Mucosa of rectum (tissue), 2 donors: Measurements from ENCODE around the gene RILPL2.

ENCODE experiments used
- H3K27ac ChIP-seq, 2 donors: one replicate each; pipeline ENCODE4 v1.7.0; 2013; ENCODE audit warnings: inconsistent platforms in 2 of 2, low read depth in 2 of 2, low read length in 2 of 2
- H3K27me3 ChIP-seq, 2 donors: one replicate each; pipeline ENCODE4 v1.7.0; 2013; ENCODE audit warnings: low read length in 2 of 2; ENCODE audit not compliant: control insufficient read depth in 2 of 2, insufficient read depth in 2 of 2
- H3K36me3 ChIP-seq, 2 donors: one replicate each; pipeline ENCODE4 v1.7.0; 2013; ENCODE audit warnings: low read length in 2 of 2; ENCODE audit not compliant: control insufficient read depth in 2 of 2, insufficient read depth in 2 of 2
- H3K4me1 ChIP-seq, 2 donors: one replicate each; pipeline ENCODE4 v1.7.0; 2013; ENCODE audit warnings: low read length in 2 of 2, mild to moderate bottlenecking in 1 of 2; ENCODE audit not compliant: control insufficient read depth in 2 of 2, insufficient read depth in 2 of 2
- H3K4me3 ChIP-seq, 2 donors: one replicate each; pipeline ENCODE4 v1.7.0; 2013; ENCODE audit warnings: low read length in 2 of 2
- H3K9ac ChIP-seq, 2 donors: one replicate each; pipeline ENCODE4 v1.7.0; 2013; ENCODE audit warnings: low read length in 2 of 2, low read depth in 1 of 2, mild to moderate bottlenecking in 1 of 2
- H3K9me3 ChIP-seq, 2 donors: one replicate each; pipeline ENCODE4 v1.7.0; 2013; ENCODE audit warnings: low read length in 2 of 2; ENCODE audit not compliant: control insufficient read depth in 2 of 2
- donor health status: healthy.
- donor health status: Normal muscosa, but diverticular disease.

Gene RILPL2

DNA sequence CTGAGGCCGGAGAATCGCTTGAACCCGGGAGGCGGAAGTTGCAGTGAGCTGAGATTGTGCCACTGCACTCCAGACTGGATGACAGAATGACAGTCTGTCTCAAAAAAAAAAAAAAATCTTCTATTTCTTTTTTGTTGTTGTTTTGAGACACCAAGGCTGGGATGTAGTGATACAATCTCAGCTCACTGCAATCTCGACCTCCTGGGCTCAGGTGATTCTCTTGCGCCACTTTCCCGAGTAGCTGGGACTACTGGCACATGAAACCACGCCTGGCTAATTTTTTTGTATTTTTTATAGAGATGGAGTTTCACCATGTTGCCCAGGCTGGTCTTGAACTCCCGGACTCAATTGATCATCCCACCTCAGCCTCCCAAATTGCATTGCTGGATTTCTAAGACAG, 14.2 kb upstream of the RILPL2 start:
- no peaks in the 10 kb centered on the region for H3K27me3 ChIP-seq
- peaks cover 6% of the 10 kb centered on the region in 2 donors for H3K4me1 ChIP-seq
- no peak overlapping the region for H3K27ac ChIP-seq
- no peaks in the 10 kb centered on the region for H3K36me3 ChIP-seq
- H3K4me3 ChIP-seq, result no peak overlapping the region
- no peak overlapping the region for H3K9ac ChIP-seq
- no peaks in the 10 kb centered on the region for H3K9me3 ChIP-seq

DNA sequence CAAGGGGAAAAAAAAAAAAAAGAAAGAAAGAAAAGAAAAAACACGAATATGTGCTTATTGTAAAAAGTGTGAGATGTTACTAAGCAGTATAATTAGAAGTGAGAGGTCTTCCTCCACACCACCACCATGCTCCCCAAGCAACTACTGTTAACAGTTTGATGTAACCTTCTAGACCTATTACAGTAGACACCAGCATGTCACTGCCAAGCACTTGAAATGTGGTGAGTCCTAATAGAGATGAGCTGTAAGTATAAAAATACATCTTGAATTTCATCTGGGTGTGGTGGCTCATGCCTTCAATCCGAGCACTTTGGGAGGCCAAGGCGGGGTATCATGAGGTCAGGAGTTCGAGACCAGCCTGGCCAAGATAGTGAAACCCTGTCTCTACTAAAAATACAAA, 13.4 kb upstream of the RILPL2 start:
- Histone ChIP-seq H3K36me3 (no peaks in the 10 kb centered on the region), H3K27me3 (no peaks in the 10 kb centered on the region), H3K4me1 (peaks cover 7 to 9% of the 10 kb centered on the region in 2 donors), H3K9me3 (no peaks in the 10 kb centered on the region), H3K27ac (no peak overlapping the region), H3K4me3 (no peak overlapping the region), H3K9ac (no peak overlapping the region)

GRCh38 chr12:123449249-123449733, 12.8 kb upstream of the RILPL2 start:
- Histone ChIP-seq H3K4me3 (no peak overlapping the region), H3K27ac (no peak overlapping the region), H3K27me3 (no peaks in the 10 kb centered on the region)

DNA sequence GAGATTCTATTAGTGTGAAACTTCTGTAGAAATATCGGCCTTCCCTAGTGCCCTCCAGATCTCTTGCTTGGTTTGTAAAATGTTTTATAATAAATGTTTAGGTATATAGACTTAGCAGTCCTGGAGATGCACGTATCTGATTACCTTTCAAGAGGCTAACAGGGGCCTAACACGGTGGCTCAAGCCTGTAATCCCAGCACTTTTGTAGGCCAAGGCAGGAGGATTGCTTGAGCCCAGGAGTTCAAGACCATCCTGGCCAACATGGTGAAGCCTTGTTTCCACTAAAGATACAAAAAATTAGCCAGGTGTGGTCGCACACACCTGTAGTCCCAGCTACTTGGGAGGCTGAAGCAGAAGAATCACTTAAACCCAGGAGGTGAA, 9.8 kb upstream of the RILPL2 start:
- Histone ChIP-seq H3K9ac (no peak overlapping the region), H3K27ac (peak overlapping the region; percentile 13 to 23), H3K4me3 (no peak overlapping the region), H3K36me3 (no peaks in the 10 kb centered on the region), H3K27me3 (no peaks in the 10 kb centered on the region), H3K4me1 (peaks cover 7 to 9% of the 10 kb centered on the region in 2 donors), H3K9me3 (no peaks in the 10 kb centered on the region)

More at GRCh38 chr12:123449249-123449733, 12.8 kb upstream of the RILPL2 start:
- peaks cover 7 to 9% of the 10 kb centered on the region in 2 donors for H3K4me1 ChIP-seq
- H3K36me3 ChIP-seq, result no peaks in the 10 kb centered on the region
- H3K9me3 ChIP-seq, result no peaks in the 10 kb centered on the region
- no peak overlapping the region for H3K9ac ChIP-seq

DNA sequence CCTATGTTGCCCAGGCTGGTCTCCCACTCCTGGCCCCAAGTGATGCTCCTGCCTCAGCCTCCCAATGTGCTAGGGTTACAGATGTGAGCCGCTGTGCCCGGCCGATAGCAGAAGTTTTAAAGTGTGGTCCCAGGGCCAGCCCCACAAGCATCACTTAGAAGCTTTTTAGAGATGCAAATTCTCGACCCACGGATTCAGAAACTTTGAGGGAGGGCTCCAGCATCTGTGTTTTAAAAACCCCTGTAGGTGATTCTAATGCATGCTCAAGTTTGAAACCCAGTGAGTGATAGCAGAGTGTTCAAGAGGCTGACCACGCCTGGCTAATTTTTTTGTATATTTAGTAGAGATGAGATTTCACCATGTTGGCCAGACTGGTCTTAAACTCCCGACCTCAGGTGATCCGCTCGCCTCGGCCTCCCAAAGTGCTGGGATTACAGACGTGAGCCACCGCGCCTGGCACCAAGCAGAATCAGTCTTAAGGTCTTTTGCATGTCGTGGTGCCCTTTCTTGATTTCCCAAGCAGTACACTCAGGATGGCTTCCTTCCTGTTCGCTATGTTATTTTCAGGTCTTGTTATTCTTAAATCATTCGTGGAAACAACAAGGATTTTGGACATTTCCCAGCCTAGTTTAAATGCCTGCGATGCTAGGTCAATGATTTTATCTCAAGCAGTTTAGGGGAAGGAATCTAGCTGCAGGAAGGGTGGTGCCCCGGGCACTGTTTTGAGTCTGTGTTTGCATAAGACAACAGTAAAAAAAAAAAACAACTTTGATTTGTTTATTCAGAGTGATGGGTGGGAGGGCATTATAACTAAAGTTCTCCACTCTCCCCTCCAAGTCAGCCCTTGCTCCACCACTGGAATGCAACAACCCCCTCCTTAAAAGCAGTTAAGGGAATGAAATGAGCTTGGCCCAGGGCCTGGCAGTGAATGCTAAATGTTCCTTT, 9.2 kb upstream of the RILPL2 start:
- H3K9me3 ChIP-seq, result no peaks in the 10 kb centered on the region
- H3K9ac ChIP-seq, result no peak overlapping the region
- no peaks in the 10 kb centered on the region for H3K27me3 ChIP-seq
- no peak overlapping the region for H3K4me3 ChIP-seq
- no peaks in the 10 kb centered on the region for H3K36me3 ChIP-seq
- peak overlapping the region in 1 of 2 donors; percentile 9 for H3K27ac ChIP-seq
- peaks cover 7 to 9% of the 10 kb centered on the region in 2 donors for H3K4me1 ChIP-seq

- Histone ChIP-seq H3K9me3 (no peaks in the 10 kb centered on the region), H3K4me3 (no peak overlapping the region), H3K27ac (no peak overlapping the region), H3K27me3 (no peaks in the 10 kb centered on the region), H3K9ac (peak overlapping the region in 1 of 2 donors; percentile 10), H3K4me1 (peaks cover 7 to 9% of the 10 kb centered on the region in 2 donors), H3K36me3 (no peaks in the 10 kb centered on the region)
These were observed 7.9 kb upstream of the RILPL2 start for GRCh38 chr12:123444092-123445026.

DNA sequence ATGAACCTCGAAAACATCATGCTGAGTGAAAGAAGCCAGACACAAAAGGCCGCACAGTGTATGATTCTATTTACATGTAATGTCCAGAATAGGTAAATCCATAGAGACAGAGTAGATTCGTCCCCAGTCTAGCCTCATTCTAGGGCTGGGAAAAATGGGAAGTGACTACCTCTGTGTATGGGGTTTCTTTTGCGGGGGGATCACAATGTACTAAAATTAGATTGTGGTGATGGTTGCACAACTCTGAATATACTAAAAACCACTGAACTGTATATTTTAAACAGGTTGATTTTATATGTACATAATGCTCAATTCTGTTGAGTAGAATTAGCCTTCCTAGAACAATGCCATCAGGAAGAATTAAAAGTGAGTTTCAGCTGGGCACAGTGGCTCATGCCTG, 6.3 kb upstream of the RILPL2 start:
- H3K4me1 ChIP-seq, result peaks cover 7 to 9% of the 10 kb centered on the region in 2 donors
- no peak overlapping the region for H3K9ac ChIP-seq
- no peak overlapping the region for H3K27ac ChIP-seq

DNA sequence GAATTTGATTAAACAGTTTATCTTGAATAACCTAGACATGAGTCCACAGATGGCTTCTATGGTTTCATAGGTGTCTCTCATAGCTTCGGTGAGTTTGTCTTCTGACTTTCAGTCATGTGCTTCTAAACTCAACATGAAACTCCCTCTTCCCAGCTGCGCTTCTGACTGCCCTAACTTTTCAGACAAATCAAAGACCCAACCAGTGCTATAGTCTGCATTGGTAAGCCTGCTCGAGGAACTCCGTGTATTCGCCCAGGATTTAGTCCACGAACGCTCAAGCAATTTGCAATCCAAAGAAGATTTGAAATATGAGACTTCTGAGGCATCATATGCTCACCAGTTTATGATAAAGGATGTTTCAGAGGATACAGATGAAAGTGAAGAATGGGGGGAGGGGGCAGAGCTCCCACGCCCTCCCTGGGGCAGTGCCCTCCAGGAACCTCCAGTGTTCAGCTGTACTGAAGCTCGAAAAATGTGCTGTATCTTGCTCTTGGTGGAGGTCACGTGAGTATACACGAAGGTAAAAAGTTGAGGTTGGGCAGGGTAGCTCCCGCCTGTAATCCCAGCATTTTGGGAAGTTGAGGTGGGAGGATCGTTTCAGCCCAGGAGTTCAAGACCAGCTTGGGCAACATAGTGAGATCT, 5.2 kb upstream of the RILPL2 start:
- no peaks in the 10 kb centered on the region for H3K9me3 ChIP-seq
- H3K9ac ChIP-seq, result no peak overlapping the region
- H3K4me1 ChIP-seq, result peaks cover 9 to 10% of the 10 kb centered on the region in 2 donors
- H3K36me3 ChIP-seq, result no peaks in the 10 kb centered on the region
- peaks cover 0 to 3% of the 10 kb centered on the region in 2 donors for H3K27me3 ChIP-seq
- H3K27ac ChIP-seq, result no peak overlapping the region
- H3K4me3 ChIP-seq, result no peak overlapping the region

More for the DNA sequence above, 6.3 kb upstream of the RILPL2 start:
- no peaks in the 10 kb centered on the region for H3K9me3 ChIP-seq
- no peak overlapping the region for H3K4me3 ChIP-seq
- H3K27me3 ChIP-seq, result no peaks in the 10 kb centered on the region
- no peaks in the 10 kb centered on the region for H3K36me3 ChIP-seq

DNA sequence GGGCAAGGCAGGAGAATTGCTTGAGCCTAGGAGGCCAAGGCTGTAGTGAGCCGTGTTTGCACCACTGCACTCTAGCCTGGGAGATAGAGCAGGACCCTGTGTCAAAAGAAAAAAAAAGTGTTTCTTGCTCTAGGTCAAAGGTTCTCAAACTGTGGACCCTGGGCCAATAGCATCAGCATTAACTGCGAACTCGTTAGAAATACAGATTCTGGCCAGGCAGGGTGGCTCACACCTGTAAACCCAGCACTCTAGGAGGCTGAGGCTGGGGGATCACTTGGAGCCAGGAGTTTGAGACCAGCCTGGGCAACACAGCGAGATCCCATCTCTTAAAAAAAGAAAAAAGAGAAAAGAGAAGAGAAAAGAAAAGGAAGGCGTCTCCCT, 858 bp downstream of the RILPL2 start:
- H3K4me1 ChIP-seq, result peaks cover 2 to 8% of the 10 kb centered on the region in 2 donors

More for the DNA sequence above, 858 bp downstream of the RILPL2 start:
- H3K9me3 ChIP-seq, result no peaks in the 10 kb centered on the region
- H3K36me3 ChIP-seq, result no peaks in the 10 kb centered on the region
- H3K27ac ChIP-seq, result peak overlapping the region in 1 of 2 donors; percentile 77
- peaks cover 0 to 3% of the 10 kb centered on the region in 2 donors for H3K27me3 ChIP-seq
- peak overlapping the region; percentile 67 to 72 for H3K9ac ChIP-seq
- H3K4me3 ChIP-seq, result peak overlapping the region; percentile 79 to 84
